Islet of Langerhans (tissue), 1 donor: ENCODE measurements around the gene MEF2D.

Experiments
- FAIRE-seq: peaks from one replicate; lab custom pipeline; 2011; peaks lifted over from hg19 to GRCh38; lab: Jason Lieb, UNC

MEF2D gene

GRCh38 chr1:156423422-156424352 lies 76.9 kb downstream of the MEF2D start:
- no peak for FAIRE-seq

DNA sequence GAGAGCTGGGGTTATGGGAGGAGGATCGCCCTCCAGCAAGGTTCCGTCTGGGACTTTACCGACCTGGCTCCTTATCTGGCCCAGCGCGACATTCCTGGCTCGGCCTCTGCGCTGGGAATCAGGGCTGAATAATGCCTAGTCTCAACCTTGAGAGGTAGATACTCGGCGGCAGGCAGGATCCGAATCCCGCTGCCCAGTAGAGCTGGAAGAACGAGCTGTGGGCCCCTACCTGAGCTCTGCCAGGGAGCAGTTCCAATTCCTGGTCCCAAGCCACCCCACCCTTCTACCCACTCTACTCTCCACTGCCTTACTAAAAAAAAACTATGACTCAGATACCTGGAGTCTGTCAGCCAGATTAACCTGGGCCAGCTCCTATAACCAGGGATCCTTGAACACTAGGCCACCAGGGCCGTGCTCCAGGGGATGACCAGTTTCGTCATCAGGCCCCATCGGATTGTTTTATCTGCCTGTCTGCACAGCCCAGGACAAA lies 77.9 kb downstream of the MEF2D start:
- no peak for FAIRE-seq

DNA sequence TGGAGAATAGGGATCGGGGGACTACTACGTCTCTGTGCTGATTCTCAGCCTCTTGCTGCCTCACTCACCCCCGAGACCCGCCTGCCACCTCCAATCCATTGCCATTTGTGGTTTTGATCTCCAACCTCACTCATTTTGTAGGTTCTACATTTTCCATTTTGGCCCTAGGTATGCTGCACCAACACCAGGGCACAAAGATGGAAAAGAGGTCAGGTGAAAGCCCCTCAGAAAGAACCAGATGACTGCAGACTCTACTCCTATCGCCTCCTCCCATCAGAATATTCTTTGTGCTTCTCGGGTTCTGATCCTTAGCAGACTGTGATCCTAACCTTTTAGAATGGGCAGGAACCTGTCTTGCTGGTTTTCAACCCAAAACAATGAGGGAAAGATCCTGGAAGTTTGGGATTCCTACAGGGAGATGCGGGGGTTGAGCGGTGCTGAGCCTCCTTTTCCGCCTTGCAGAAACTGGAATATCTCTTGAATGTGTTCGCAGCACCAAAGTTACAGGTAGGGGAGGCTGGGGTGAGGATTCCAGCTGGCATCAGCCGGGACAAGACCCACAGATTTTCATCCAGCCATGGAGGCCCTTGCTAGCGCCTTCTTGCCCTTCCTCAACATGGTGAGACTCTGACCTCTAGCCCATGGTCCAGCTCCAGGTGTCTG lies 78.5 kb downstream of the MEF2D start:
- FAIRE-seq = no peak

GRCh38 chr1:156421062-156421938 lies 79.3 kb downstream of the MEF2D start:
- FAIRE-seq = no peak

- no peak for FAIRE-seq
These were observed 80.1 kb downstream of the MEF2D start for GRCh38 chr1:156420205-156421061.

- no peak for FAIRE-seq
These were observed 80.7 kb downstream of the MEF2D start for GRCh38 chr1:156419854-156420204.

GRCh38 chr1:156418416-156419070 lies 82.0 kb downstream of the MEF2D start:
- no peak for FAIRE-seq

GRCh38 chr1:156417401-156418020 lies 83.1 kb downstream of the MEF2D start:
- FAIRE-seq = no peak

DNA sequence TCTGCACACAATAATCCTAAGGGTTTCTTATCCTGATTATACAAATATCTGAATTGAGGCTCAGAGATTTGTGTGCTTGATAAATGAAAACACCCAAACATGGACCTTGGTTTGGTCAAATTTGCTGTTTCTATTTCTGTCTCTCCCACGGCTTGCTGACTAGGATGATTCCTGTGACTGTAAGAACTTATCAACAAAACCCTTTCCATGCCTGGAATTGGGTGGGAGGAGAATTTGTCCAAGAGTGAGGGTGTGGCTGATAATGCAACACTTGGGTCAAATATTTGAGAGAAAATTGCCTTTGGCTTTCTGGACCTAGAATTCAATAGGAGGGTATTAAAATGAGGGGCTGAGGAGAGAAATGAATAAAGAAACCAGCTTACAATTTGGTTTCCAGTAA lies 83.6 kb downstream of the MEF2D start:
- FAIRE-seq = no peak

DNA sequence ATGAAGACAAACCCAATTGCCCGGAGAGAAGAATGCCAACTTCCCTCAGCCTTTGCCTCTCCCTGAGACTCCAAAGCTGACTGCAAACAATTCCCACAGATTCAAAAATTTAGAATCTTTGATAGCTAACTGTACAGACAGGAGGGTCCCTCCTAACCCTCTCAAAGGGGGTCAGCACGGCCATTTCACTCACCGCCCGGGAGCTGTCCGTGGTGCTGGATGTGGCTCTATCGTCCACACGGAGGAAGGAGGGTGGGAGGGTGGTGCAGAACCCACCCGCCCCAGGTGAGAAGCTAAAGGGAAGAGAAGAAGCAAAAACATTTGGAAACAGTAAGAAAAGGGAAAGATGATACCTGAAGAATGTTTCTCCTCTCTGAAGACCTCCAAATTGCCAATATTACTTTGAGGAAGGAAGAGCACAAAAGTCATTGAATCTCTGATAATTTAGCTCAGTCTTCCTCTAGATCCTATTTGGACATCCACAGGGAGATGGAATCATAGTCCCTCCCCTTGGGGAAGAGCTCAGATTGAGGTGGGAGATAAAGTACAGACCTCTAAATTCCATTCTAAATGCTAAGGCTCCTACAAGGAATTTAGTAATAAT lies 86.0 kb downstream of the MEF2D start:
- no peak for FAIRE-seq
